ENCODE results near the gene RNF223.

RNF223 gene

DNA sequence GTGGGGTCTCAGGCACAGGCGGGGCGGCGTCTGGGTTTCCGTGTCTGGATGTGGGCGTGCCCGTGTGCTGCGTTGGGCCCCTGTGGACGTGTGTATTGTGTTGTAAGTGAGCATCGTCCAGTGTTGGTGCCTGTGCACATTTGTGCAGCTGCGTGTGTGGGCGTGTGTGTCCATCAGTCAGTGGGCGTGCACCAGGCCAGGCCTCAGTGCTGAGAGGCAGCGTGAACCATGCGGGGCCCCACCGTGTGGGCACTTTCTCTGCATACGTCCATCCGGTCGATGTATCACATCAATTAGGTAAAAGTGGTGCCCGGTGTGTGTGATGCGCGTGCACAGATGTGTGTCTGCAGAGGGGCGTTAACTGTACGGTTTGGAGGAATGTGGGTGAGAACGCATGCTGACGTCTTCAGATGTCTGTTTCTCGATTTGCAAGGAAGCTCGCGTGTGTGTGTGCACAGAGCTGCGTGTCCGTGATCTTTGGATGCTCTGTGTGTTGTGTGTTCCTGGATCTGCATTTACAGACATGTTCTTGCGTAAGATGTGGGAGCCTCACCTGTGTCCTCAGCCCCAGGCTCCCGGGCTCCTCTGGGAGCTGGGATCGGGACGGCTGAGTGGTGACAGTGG lies 29.5 kb downstream of the RNF223 start:
- H3K4me3 ChIP-seq (ENCODE audit: low read length): no peak overlapping the region
- no peak overlapping the region for H3K27ac ChIP-seq (ENCODE audit: low read depth, low read length)
- 94% methylated on average over 34 of the region's 34 CpGs for WGBS
- peaks cover 56% of the 10 kb centered on the region for H3K36me3 ChIP-seq (ENCODE audit: insufficient read depth, low read length)
- H3K27me3 ChIP-seq (ENCODE audit: insufficient read depth, low read length): peaks cover 10% of the 10 kb centered on the region
- no peaks in the 10 kb centered on the region for H3K4me1 ChIP-seq (ENCODE audit: insufficient read depth, low read length)
- H3K9ac ChIP-seq (ENCODE audit: low read depth, low read length): no peak overlapping the region
- no peaks in the 10 kb centered on the region for H3K9me3 ChIP-seq (ENCODE audit: insufficient read depth, low read depth, low read length)

DNA sequence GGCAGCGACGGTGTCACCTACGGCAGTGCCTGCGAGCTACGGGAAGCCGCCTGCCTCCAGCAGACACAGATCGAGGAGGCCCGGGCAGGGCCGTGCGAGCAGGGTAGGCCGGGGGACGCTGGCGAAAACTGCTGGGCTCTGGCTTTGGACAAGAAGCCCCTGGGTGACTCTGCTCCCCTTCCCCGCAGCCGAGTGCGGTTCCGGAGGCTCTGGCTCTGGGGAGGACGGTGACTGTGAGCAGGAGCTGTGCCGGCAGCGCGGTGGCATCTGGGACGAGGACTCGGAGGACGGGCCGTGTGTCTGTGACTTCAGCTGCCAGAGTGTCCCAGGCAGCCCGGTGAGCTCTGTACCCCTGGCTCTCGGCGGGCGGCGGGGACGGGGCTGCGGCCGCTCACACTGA lies 30.2 kb downstream of the RNF223 start:
- no peak overlapping the region for H3K27ac ChIP-seq (ENCODE audit: low read depth, low read length)
- no peaks in the 10 kb centered on the region for H3K4me1 ChIP-seq (ENCODE audit: insufficient read depth, low read length)
- H3K9ac ChIP-seq (ENCODE audit: low read depth, low read length): no peak overlapping the region
- 97% methylated on average over 33 of the region's 33 CpGs for WGBS
- peaks cover 53% of the 10 kb centered on the region for H3K36me3 ChIP-seq (ENCODE audit: insufficient read depth, low read length)
- no peak overlapping the region for H3K4me3 ChIP-seq (ENCODE audit: low read length)
- peaks cover 17% of the 10 kb centered on the region for H3K27me3 ChIP-seq (ENCODE audit: insufficient read depth, low read length)
- H3K9me3 ChIP-seq (ENCODE audit: insufficient read depth, low read depth, low read length): no peaks in the 10 kb centered on the region

GRCh38 chr1:1043411-1043810 lies 30.7 kb downstream of the RNF223 start:
- WGBS: 96% methylated on average over 27 of the region's 27 CpGs
- no peak overlapping the region for H3K4me3 ChIP-seq (ENCODE audit: low read length)
- H3K27me3 ChIP-seq (ENCODE audit: insufficient read depth, low read length): peaks cover 22% of the 10 kb centered on the region
- H3K36me3 ChIP-seq (ENCODE audit: insufficient read depth, low read length): peaks cover 53% of the 10 kb centered on the region
- H3K9me3 ChIP-seq (ENCODE audit: insufficient read depth, low read depth, low read length): no peaks in the 10 kb centered on the region
- H3K9ac ChIP-seq (ENCODE audit: low read depth, low read length): no peak overlapping the region
- no peak overlapping the region for H3K27ac ChIP-seq (ENCODE audit: low read depth, low read length)
- no peaks in the 10 kb centered on the region for H3K4me1 ChIP-seq (ENCODE audit: insufficient read depth, low read length)

DNA sequence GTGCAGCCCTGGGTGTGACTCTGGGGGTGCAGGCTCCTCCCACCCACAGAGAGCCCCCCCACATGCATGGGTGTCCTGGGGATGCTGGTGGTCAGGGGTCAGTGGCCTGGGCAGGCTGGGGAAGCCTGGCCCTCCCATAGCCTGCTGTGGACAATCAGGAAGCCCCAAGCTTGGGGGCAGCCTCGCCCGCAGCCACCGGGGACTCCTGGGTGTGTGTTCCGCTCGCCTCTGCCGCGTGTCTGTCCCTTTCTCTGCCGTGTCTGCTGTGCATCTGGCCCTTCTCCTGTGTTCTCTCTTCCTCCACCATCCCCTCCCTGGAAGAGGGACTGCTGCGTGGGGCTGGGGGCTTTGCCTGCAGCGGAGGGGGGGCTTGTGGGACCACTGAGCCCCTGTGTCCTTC lies 31.3 kb downstream of the RNF223 start:
- peaks cover 53% of the 10 kb centered on the region for H3K36me3 ChIP-seq (ENCODE audit: insufficient read depth, low read length)
- H3K4me1 ChIP-seq (ENCODE audit: insufficient read depth, low read length): no peaks in the 10 kb centered on the region
- H3K27me3 ChIP-seq (ENCODE audit: insufficient read depth, low read length): peaks cover 27% of the 10 kb centered on the region
- 91% methylated on average over 10 of the region's 10 CpGs for WGBS
- H3K27ac ChIP-seq (ENCODE audit: low read depth, low read length): no peak overlapping the region
- no peak overlapping the region for H3K4me3 ChIP-seq (ENCODE audit: low read length)
- no peak overlapping the region for H3K9ac ChIP-seq (ENCODE audit: low read depth, low read length)
- no peaks in the 10 kb centered on the region for H3K9me3 ChIP-seq (ENCODE audit: insufficient read depth, low read depth, low read length)

DNA sequence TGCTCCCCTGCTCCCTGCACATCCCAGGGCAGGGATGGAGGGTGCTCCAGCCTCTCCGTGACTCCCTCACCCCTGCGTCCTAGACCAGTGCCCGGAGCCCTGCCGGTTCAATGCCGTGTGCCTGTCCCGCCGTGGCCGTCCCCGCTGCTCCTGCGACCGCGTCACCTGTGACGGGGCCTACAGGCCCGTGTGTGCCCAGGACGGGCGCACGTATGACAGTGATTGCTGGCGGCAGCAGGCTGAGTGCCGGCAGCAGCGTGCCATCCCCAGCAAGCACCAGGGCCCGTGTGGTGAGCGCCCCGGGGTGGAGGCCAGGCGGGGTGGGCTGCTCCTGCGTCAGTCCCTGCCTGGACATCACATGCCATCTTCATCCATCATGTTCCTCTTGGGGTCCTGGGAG lies 32.2 kb downstream of the RNF223 start:
- Histone ChIP-seq H3K4me3 (ENCODE audit: low read length) (no peak overlapping the region), H3K9me3 (ENCODE audit: insufficient read depth, low read depth, low read length) (no peaks in the 10 kb centered on the region), H3K27ac (ENCODE audit: low read depth, low read length) (no peak overlapping the region), H3K4me1 (ENCODE audit: insufficient read depth, low read length) (no peaks in the 10 kb centered on the region), H3K27me3 (ENCODE audit: insufficient read depth, low read length) (peaks cover 32% of the 10 kb centered on the region), H3K9ac (ENCODE audit: low read depth, low read length) (no peak overlapping the region), H3K36me3 (ENCODE audit: insufficient read depth, low read length) (peaks cover 47% of the 10 kb centered on the region)
- WGBS: 93% methylated on average over 25 of the region's 25 CpGs

DNA sequence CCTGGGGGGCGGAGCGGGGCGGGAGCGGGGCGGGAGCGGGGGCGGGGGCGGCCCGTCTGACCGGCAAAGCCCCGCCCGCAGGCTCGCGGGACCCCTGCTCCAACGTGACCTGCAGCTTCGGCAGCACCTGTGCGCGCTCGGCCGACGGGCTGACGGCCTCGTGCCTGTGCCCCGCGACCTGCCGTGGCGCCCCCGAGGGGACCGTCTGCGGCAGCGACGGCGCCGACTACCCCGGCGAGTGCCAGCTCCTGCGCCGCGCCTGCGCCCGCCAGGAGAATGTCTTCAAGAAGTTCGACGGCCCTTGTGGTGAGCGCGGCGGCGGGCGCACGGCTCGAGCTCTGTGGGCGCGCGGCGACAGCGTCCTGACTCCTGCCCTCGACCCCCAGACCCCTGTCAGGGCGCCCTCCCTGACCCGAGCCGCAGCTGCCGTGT lies 33.0 kb downstream of the RNF223 start:
- 30% methylated on average over 58 of the region's 60 CpGs for WGBS
- Histone ChIP-seq H3K4me3 (ENCODE audit: low read length) (peak overlapping the region; percentile 44), H3K4me1 (ENCODE audit: insufficient read depth, low read length) (no peaks in the 10 kb centered on the region), H3K27ac (ENCODE audit: low read depth, low read length) (no peak overlapping the region), H3K36me3 (ENCODE audit: insufficient read depth, low read length) (peaks cover 44% of the 10 kb centered on the region), H3K27me3 (ENCODE audit: insufficient read depth, low read length) (peaks cover 32% of the 10 kb centered on the region), H3K9ac (ENCODE audit: low read depth, low read length) (peak overlapping the region; percentile 44; the same call in 1 of the 2 replicates), H3K9me3 (ENCODE audit: insufficient read depth, low read depth, low read length) (no peaks in the 10 kb centered on the region)

- peak overlapping the region; percentile 38; the same call in 1 of the 2 replicates for H3K9ac ChIP-seq (ENCODE audit: low read depth, low read length)
- WGBS: 7% methylated on average over 91 of the region's 99 CpGs
- no peak overlapping the region; the same call in 1 of the 2 replicates for H3K27ac ChIP-seq (ENCODE audit: low read depth, low read length)
- no peaks in the 10 kb centered on the region for H3K9me3 ChIP-seq (ENCODE audit: insufficient read depth, low read depth, low read length)
- H3K36me3 ChIP-seq (ENCODE audit: insufficient read depth, low read length): peaks cover 41% of the 10 kb centered on the region
- H3K4me1 ChIP-seq (ENCODE audit: insufficient read depth, low read length): no peaks in the 10 kb centered on the region
- H3K27me3 ChIP-seq (ENCODE audit: insufficient read depth, low read length): peaks cover 34% of the 10 kb centered on the region
- H3K4me3 ChIP-seq (ENCODE audit: low read length): peak overlapping the region; percentile 49
Measured at GRCh38 chr1:1040004-1040991, 33.8 kb downstream of the RNF223 start.

GRCh38 chr1:1039145-1039910 lies 34.8 kb downstream of the RNF223 start:
- 51% methylated on average over 16 of the region's 17 CpGs for WGBS
- H3K9me3 ChIP-seq (ENCODE audit: insufficient read depth, low read depth, low read length): no peaks in the 10 kb centered on the region
- peaks cover 33% of the 10 kb centered on the region for H3K36me3 ChIP-seq (ENCODE audit: insufficient read depth, low read length)
- peaks cover 41% of the 10 kb centered on the region for H3K27me3 ChIP-seq (ENCODE audit: insufficient read depth, low read length)
- peak overlapping the region; percentile 49; the same call in 1 of the 2 replicates for H3K4me3 ChIP-seq (ENCODE audit: low read length)
- H3K9ac ChIP-seq (ENCODE audit: low read depth, low read length): no peak overlapping the region
- no peaks in the 10 kb centered on the region for H3K4me1 ChIP-seq (ENCODE audit: insufficient read depth, low read length)
- H3K27ac ChIP-seq (ENCODE audit: low read depth, low read length): no peak overlapping the region

GRCh38 chr1:1038694-1039093 lies 35.4 kb downstream of the RNF223 start:
- H3K27me3 ChIP-seq (ENCODE audit: insufficient read depth, low read length): peaks cover 47% of the 10 kb centered on the region
- H3K36me3 ChIP-seq (ENCODE audit: insufficient read depth, low read length): peaks cover 27% of the 10 kb centered on the region
- H3K9ac ChIP-seq (ENCODE audit: low read depth, low read length): no peak overlapping the region
- H3K27ac ChIP-seq (ENCODE audit: low read depth, low read length): no peak overlapping the region
- H3K4me3 ChIP-seq (ENCODE audit: low read length): no peak overlapping the region
- H3K4me1 ChIP-seq (ENCODE audit: insufficient read depth, low read length): no peaks in the 10 kb centered on the region
- 90% methylated on average over 6 of the region's 6 CpGs for WGBS
- no peaks in the 10 kb centered on the region for H3K9me3 ChIP-seq (ENCODE audit: insufficient read depth, low read depth, low read length)

- Histone ChIP-seq H3K4me3 (ENCODE audit: low read length) (no peak overlapping the region), H3K9me3 (ENCODE audit: insufficient read depth, low read depth, low read length) (no peaks in the 10 kb centered on the region), H3K4me1 (ENCODE audit: insufficient read depth, low read length) (no peaks in the 10 kb centered on the region), H3K36me3 (ENCODE audit: insufficient read depth, low read length) (peaks cover 17% of the 10 kb centered on the region), H3K9ac (ENCODE audit: low read depth, low read length) (no peak overlapping the region), H3K27me3 (ENCODE audit: insufficient read depth, low read length) (peaks cover 47% of the 10 kb centered on the region), H3K27ac (ENCODE audit: low read depth, low read length) (no peak overlapping the region)
- 89% methylated on average over 30 of the region's 30 CpGs for WGBS
Measured at GRCh38 chr1:1037366-1038327, 36.5 kb downstream of the RNF223 start.

Data from HUES64 (cell line).